Stimulated activated naive CD8-positive, alpha-beta T cell treated with anti-CD3 and anti-CD28 coated beads, Interleukin-15, Interleukin-2, amounts not matched to agents 100 U/mL and 50 U/mL, for 24 hours (primary cell): ENCODE measurements around the gene VSNL1.

Experiments
- ATAC-seq: fragments of 150-1000 bp; cut with Tn5 transposase; one replicate; pipeline ENCODE4 v1.10.0; 2021
- DNase-seq: peaks from one replicate; pipeline ENCODE4 v3.0.0; 2021

VSNL1 gene

GRCh38 chr2:17540093-17540812 lies at the start of gene VSNL1:
VSNL1 (plus strand) TSS chr2:17540696; CDS start chr2:17592075, 51,379 bp downstream.
- ATAC-seq (no peak), DNase-seq (no peak)

DNA sequence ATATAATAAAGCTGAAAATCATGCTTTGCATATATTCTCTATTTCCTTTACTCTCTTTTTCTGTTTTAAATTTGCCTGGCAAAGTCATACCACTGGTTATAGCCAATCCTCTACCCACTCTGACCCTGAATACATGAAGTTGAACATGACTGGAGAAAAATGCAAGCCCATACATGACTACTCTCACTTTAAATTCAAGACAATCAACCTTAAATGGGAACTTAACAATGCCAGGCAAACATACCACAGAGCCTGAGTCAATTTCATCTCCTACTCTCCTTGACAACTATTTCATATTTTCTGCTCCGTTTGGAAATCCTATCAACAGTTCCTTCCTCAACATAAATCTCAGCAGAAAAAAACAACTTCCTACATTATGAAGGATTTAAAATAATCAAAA lies 44.9 kb upstream of the VSNL1 start:
- DNase-seq (no peak), ATAC-seq (no peak)

GRCh38 chr2:17497718-17498117 lies 42.8 kb upstream of the VSNL1 start:
- ATAC-seq (no peak), DNase-seq (no peak)

- no peak for ATAC-seq
These were observed 33.5 kb upstream of the VSNL1 start for GRCh38 chr2:17506736-17507616.

DNA sequence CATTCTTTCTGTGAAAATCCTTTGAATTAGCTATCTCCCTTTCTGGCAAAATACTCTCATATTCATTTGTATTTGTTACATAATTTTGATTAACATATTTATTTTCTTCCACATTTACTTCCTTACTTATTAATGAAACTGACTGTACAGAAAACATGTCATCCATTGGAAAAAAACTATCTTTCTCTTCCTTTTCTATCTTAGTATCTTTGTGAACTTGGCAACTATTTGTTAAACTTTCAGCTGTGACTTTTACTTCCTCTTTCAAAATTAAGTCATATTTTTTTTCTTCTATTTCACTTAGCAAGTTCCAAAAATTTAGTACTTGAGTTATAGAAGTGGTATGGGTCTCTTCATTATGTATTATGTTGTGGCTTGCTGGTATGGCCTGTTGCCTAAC lies 24.8 kb upstream of the VSNL1 start:
- no peak for ATAC-seq
- DNase-seq, result no peak

More at GRCh38 chr2:17506736-17507616, 33.5 kb upstream of the VSNL1 start:
- no peak for DNase-seq

DNA sequence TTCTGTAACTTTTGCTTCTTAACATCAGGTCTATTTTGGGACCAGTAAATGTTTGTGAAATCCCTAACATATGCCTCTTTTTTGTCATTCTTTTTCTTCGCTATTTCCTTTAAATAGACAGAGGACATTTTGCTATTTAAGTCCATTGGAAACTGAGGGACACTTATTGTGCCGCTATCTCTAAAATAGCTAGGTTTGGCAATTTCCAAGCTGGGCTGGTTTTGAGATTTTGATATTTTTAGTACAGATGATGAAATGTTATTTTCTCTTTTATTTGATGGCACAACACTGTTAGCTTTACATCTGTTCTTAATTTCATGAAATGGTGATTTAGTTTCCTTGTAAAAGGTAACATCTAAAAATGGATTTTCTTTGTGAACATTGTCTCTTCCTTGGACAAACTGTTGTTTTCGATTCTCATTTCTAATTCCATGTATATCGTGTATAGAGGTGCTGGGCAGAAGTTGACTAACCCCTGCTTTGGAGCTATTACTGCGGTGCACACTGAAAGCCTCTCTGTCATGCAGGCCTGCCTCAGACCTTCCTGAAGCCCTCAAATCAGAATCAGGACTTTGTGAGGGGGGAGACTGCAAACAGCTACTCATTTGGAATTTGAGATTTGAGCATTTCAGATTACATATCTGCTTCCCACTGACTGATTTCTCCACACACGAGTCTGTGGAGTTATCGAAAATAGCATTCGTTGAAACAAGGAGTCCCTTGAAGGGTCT lies 22.9 kb upstream of the VSNL1 start:
- no peak for ATAC-seq
- DNase-seq, result no peak

DNA sequence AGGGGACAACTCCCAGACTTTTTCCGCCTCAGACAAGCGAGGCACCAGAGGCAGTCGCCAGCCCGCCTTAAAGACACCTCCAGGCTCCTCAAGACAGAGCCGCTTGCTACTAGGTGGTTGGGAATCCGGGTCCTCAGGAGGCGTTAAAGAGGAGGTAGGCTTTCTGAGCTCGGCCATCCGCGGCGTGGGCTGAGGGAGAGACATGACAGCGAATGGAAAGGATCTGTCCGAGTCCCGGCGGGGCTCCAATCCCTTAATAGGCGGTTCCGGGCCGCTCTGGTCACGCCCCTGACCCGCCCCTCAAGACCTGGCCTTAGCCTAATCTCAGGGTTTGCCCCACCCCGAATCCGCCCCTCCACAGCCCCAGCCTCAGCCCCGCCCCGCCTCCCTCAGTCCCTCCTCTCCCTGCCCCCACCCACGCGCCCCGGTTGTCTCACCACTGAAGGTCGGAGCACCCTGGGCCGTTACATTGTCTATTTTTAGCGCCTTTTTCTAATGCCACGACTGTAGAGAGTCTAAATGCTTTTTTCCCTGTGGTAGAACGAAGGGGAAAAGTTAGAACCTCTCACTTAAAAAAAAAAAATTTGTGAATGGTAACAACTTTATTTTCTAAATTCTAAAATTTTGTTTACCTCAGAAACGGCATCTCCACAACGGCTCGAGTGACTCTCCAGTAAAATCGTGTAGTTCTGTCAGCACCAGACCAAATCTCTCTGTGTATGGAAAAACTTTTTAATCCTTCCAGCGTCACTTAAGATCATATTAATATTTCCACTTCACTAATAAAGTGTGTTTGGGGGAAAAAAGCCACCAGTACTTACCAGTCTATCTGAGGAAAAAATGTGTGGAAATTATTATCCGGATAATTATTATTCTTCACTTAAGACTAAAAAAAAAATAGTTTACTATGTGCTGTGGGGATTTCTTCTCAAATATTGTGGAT lies 22.0 kb upstream of the VSNL1 start, which contains the start of gene RAD51AP2:
Gene RAD51AP2, minus strand, starts transcription at position 229 of the 943 bp plus-strand sequence. Its CDS starts 25 bp downstream, at position 204.
- ATAC-seq (peak; percentile 46), DNase-seq (peak; percentile 59)

DNA sequence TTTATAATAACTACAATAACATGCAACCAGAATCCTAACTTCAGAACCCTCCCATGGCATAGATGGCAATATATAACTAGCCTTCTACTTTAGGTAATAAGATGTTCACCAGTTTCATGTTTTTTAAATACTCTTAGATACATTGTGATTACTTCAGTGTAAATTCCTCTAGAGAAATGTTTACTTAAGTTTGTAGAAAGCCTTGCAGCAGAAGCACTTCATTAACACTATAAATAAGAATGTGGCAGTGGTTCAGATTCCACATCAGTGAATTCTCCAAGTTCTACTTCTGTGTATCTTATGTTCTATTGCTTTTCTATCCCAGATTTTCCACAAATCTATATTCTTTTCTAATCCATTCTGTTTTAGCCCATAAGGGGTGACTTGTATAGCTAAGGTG lies 21.0 kb upstream of the VSNL1 start:
- no peak for ATAC-seq
- no peak for DNase-seq

DNA sequence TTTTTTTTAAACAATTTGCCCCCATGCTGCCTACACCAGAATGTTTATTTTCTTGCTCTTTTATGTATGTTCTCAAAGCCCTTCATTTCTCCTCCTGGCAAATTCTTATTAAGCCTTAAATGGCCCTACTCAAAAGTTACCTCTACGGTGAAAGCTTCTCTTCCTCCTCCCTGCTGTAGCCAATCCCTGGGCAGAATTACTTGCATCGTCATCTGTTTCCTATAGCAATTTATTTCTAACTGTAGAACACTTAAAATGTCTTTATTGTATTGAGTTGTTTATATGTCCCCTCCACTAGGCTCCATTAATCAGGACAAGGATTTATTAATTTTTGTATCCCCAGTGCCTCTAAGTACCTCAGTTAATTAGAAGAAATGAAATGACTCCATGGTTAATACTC lies 19.7 kb upstream of the VSNL1 start:
- DNase-seq, result no peak
- ATAC-seq, result no peak

- no peak for DNase-seq
- no peak for ATAC-seq
These were observed 18.9 kb upstream of the VSNL1 start for GRCh38 chr2:17521621-17522020.

DNA sequence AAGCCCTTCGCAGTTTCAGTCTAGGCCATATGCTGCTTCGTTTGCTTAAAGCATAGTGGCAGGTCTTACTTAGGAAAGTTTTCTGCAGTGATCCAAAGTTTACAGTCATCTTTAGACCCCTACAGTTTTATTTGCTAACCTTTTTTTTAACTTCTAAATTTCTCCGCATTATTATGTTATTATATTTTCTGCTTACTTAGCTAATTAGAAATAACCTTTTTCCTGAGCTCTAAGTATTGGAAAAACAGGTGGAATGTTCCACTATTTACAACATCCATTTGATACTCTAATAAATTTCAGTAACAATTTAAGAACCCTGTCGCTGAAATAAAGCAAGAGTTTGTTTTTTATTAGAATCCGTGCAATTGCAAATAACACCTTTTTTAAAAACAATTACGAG lies 18.2 kb upstream of the VSNL1 start:
- ATAC-seq, result no peak
- no peak for DNase-seq

DNA sequence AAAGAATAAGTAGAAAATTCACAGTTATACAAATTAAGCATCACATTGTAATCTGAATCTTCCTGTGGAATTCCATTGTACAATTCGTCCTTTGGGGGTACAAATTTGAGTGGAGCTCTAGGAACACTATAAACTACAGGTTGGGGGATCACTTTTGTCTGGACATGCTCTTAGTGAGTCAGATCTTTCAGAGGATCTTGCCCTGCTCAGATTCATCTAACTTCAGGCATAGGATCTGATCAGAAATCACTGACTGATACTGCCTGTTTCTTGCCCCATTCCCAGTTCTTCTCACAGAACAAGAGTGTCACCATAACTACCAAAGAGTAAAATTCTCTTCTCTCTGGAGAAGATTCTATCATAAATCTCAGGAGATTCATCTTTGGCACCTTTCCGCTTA lies 10.7 kb upstream of the VSNL1 start:
- no peak for DNase-seq
- no peak for ATAC-seq

DNA sequence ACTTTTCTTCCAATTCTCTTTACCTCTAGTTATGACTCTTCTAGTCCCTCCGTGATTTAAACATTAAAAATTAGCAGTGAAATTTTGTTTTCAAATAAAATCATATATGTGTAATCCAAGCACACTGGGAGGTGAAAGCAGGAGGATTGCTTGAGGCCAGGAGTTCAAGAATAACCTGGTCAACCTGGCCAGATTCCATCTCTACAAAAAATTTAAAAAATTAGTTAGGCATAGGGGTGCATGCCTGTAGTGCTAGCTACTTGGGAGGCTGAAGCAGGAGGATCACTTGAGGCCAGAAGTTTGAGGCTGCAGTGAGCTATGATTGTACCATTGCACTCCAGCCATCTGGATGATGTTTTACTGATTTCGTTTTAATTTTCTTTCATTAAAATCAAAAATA lies 7.0 kb upstream of the VSNL1 start:
- DNase-seq (no peak), ATAC-seq (no peak)

- ATAC-seq (no peak), DNase-seq (no peak)
These were observed 4.1 kb upstream of the VSNL1 start for GRCh38 chr2:17536416-17536815.

DNA sequence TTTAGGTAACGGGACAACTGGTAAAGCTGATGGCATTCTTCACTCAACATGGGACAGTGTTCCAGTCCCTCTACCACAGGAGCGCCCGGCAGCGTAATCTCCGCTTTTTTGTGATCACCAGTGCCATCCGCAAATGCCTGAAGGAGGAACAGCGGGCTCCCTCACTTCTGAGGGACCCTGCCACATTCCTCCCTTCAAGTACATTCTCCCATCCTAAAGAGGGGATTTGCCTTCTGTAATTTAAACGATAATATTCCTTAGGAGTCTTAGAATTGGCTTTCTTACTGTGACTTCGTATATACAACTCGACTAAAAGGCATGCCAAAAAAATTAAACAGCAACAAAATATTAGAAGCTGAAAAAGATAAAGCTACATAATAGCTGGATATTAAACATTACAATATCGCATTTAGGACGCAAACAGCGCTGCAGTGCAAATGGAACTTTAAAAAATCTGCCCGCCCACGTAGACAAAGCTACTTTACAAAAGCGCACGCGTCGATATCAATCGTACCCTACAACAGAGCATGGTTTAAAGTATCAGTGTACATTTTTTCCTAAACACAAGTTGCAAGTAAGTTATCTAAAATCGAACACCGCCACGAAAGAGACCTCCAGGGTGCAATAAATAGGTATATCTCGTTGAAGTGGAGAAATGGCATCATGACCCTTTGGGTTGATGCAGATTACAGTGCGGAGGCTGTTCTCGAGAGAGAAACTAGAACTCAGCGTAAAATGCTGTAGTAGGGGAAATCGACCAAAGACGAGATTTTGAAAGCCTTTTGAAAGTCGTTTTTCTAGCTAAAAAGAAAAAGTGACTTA lies 2.3 kb upstream of the VSNL1 start:
- ATAC-seq (no peak), DNase-seq (no peak)

DNA sequence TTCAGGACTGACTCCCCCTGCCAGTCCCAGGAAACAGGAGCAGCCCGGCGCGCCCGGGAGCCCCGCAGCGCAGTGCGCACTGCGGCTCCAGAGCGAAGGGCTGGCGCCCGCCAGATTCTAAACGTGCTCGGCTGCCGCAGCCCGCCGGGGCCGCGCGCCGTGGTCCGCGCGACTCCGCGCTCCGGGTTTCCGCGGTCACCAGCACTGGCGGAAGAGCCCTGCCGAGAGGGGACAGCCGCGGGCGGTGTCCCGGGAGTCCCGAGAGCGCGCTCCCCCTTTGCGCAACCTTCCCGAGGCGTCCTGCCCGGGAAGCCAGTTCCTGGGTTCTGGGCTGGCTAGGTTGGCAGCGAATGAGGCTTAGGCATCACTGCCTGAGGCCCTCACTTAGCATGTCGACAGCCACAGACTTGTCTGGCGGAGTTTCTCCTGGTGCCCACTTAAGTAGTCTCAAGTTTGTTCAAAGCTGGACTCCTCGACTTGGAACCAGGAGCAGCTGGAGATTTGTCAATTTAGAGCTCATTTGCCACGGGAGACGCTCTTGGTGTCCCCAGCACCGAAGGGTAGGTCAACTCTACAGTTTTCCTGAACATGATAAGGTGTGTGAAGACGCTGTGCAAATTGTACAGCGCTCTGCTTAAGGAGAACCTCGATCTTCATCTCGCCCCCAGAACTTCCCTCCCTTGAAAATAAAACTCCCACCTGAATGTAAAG lies 1.5 kb upstream of the VSNL1 start:
- no peak for ATAC-seq
- peak; percentile 3 for DNase-seq

- DNase-seq (no peak), ATAC-seq (no peak)
These were observed 844 bp upstream of the VSNL1 start for GRCh38 chr2:17539611-17540092.

GRCh38 chr2:17540813-17541530 lies 476 bp downstream of the VSNL1 start:
- DNase-seq (no peak), ATAC-seq (no peak)

- DNase-seq (no peak), ATAC-seq (no peak)
These were observed 1.0 kb downstream of the VSNL1 start for GRCh38 chr2:17541531-17541950.
